ENCODE measurements around the gene ZSWIM9. TPM values are rescaled to one million over a fixed set of nuclear protein-coding genes. Genes with fewer than 3 reads are reported as not detected.

ZSWIM9 gene
- total and polyA plus RNA-seq, 2 donors (not counting 3 experiments of a cell fraction or from before 2014, with no cell fraction given), result 1.0 to 8.6 TPM

GRCh38 chr19:48176226-48176625, 5.7 kb downstream of the ZSWIM9 start:
- Histone ChIP-seq H3K4me2 (ENCODE audit: insufficient read depth, low read length) (no peak overlapping the region), H3K9me1 (replicated peaks; ENCODE audit: control insufficient read depth, extremely low read depth, insufficient read depth, low read length) (no peaks in the 10 kb centered on the region), H3K9ac (replicated peaks; ENCODE audit: extremely low read depth, insufficient read depth, low read length) (no peak overlapping the region), H3K4me1 (ENCODE audit: control insufficient read depth, extremely low read depth, insufficient read depth, low read length) (peaks cover 5% of the 10 kb centered on the region), H3K36me3 (ENCODE audit: control insufficient read depth in 2 of 2, extremely low read depth in 1 of 2, insufficient read depth in 2 of 2, low read length in 2 of 2) (peaks cover 0 to 6% of the 10 kb centered on the region in 2 experiments), H3K79me2 (ENCODE audit: control insufficient read depth, insufficient read depth, low read length) (peaks cover 6% of the 10 kb centered on the region), H4K20me1 (replicated peaks; ENCODE audit: control insufficient read depth, extremely low read depth, insufficient read depth, low read length) (no peaks in the 10 kb centered on the region), H3K27ac (ENCODE audit: insufficient read depth, low read depth, low read length) (no peak overlapping the region), H2AFZ (ENCODE audit: low read depth, low read length) (no peak overlapping the region), H3K27me3 (ENCODE audit: control insufficient read depth in 2 of 2, insufficient read depth in 2 of 2, low read length in 2 of 2) (no peaks in the 10 kb centered on the region), H3K4me3 (replicated peaks in 1 of 3; ENCODE audit: insufficient read depth in 1 of 3, low read depth in 1 of 3, low read length in 3 of 3) (no peak overlapping the region), H3K9me3 (replicated peaks; ENCODE audit: control insufficient read depth, insufficient read depth, low read length) (no peaks in the 10 kb centered on the region)
- ChIA-PET CTCF (no interaction called here), POLR2A (no interaction called here)
- DNase-seq (ENCODE audit: low read depth, low spot score) (no peak), FAIRE-seq (no peak)
- intact Hi-C loops (cut with micrococcal nuclease), result no loop called here
- dilution Hi-C loops (cut with MboI; ENCODE audit: extremely low pct_ligation_motif_present, low sequenced_read_pairs), result no loop called here
- no peak for TF ChIP-seq MAX (IDR thresholded peaks at IDR 0.05; ENCODE audit: insufficient read depth, insufficient read length)
- TF ChIP-seq MYC (IDR thresholded peaks at IDR 0.05; ENCODE audit: low read depth, low read length), result no peak
- no peak for TF ChIP-seq JUN (IDR thresholded peaks at IDR 0.05; ENCODE audit: borderline replicate concordance, insufficient read depth, insufficient read length, low read depth)
- TF ChIP-seq CTCF (IDR thresholded peaks at IDR 0.05; ENCODE audit: extremely low read depth in 1 of 2, insufficient read depth in 1 of 2, low read depth in 1 of 2, low read length in 2 of 2), result no peak
- no peak for TF ChIP-seq FOS (IDR thresholded peaks at IDR 0.05; ENCODE audit: borderline replicate concordance, insufficient read depth, low read length)
- no peak for TF ChIP-seq POLR2A (IDR thresholded peaks at IDR 0.05; ENCODE audit: low read depth, low read length)
- BruUV-seq (replicated peaks), result no TSS peak

GRCh38 chr19:48181505-48181904, 11.0 kb downstream of the ZSWIM9 start:
- Histone ChIP-seq H3K79me2 (ENCODE audit: control insufficient read depth, insufficient read depth, low read length) (no peaks in the 10 kb centered on the region), H3K9ac (replicated peaks; ENCODE audit: extremely low read depth, insufficient read depth, low read length) (no peak overlapping the region), H2AFZ (ENCODE audit: low read depth, low read length) (no peak overlapping the region), H3K9me3 (replicated peaks; ENCODE audit: control insufficient read depth, insufficient read depth, low read length) (no peaks in the 10 kb centered on the region), H4K20me1 (replicated peaks; ENCODE audit: control insufficient read depth, extremely low read depth, insufficient read depth, low read length) (no peaks in the 10 kb centered on the region), H3K36me3 (ENCODE audit: control insufficient read depth in 2 of 2, extremely low read depth in 1 of 2, insufficient read depth in 2 of 2, low read length in 2 of 2) (peaks cover 0 to 2% of the 10 kb centered on the region in 2 experiments), H3K4me2 (ENCODE audit: insufficient read depth, low read length) (no peak overlapping the region), H3K27ac (ENCODE audit: insufficient read depth, low read depth, low read length) (no peak overlapping the region), H3K4me1 (ENCODE audit: control insufficient read depth, extremely low read depth, insufficient read depth, low read length) (no peaks in the 10 kb centered on the region), H3K27me3 (ENCODE audit: control insufficient read depth in 2 of 2, insufficient read depth in 2 of 2, low read length in 2 of 2) (no peaks in the 10 kb centered on the region), H3K9me1 (replicated peaks; ENCODE audit: control insufficient read depth, extremely low read depth, insufficient read depth, low read length) (no peaks in the 10 kb centered on the region), H3K4me3 (replicated peaks in 1 of 3; ENCODE audit: insufficient read depth in 1 of 3, low read depth in 1 of 3, low read length in 3 of 3) (no peak overlapping the region)
- no peak for FAIRE-seq
- intact Hi-C loops (cut with micrococcal nuclease) (no loop called here), dilution Hi-C loops (cut with MboI; ENCODE audit: extremely low pct_ligation_motif_present, low sequenced_read_pairs) (no loop called here)
- CTCF ChIA-PET, result no interaction called here
- TF ChIP-seq POLR2AphosphoS5 (IDR thresholded peaks at IDR 0.05; ENCODE audit: insufficient read depth, low read depth, low read length) (no peak), GATA2 (IDR thresholded peaks at IDR 0.05; ENCODE audit: insufficient read depth, insufficient read length, low read depth, low read length) (no peak)
- no TSS peak for BruUV-seq (replicated peaks)
- DNase-seq (ENCODE audit: low read depth, low spot score), result no peak
- POLR2A ChIA-PET, result no interaction called here

Measured in endothelial cell of umbilical vein (primary cell).